Measurements from ENCODE around the gene EMP1.

EMP1 gene

DNA sequence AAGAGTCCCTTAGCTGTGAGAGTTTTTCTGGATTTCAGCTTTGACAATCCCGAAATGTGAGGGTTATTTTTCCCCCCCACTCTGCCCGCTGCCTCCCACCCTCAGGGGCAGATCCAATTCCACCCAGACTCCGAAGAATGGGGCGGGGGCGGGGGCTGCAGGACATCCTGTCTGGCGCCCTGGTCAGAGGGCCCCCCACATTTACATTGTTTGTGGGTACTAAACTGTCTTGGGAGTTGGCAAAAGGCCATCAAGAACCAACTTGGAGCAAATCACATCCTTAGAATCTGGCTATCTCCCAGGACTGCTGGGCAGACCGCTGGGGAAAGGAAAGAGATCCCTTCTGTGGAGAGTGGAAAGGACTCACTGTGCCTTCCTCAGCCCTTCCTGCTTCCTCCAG, 2.4 kb downstream of the EMP1 start:
- DNase-seq, result no peak

DNA sequence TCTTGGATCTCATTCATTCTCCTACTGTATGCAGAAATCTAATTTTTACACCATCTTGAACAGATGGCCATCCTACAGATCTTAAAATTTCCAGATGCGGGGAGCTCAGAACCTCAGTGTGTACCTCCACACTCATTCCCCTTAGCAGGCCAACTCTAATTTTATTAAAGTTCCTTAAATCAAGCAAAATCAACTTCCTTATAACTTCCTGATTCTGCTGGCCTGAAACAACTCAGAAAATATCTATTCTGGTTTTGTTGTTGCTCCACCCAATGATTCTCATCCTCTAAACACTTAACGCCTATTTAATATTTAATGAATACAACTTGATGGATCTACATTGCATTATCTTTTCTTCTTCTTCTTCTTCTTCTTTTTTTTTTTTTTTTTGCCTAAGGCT, 3.1 kb downstream of the EMP1 start:
- peaks cover 93% of the 10 kb centered on the region for H3K4me1 Mint-ChIP-seq
- no peaks in the 10 kb centered on the region for H3K36me3 Mint-ChIP-seq (ENCODE audit: low read depth)
- H3K4me3 Mint-ChIP-seq, result no peak overlapping the region
- H3K27me3 Mint-ChIP-seq (ENCODE audit: low read depth, poor library complexity), result peaks cover 3% of the 10 kb centered on the region
- H3K9me3 Mint-ChIP-seq, result no peaks in the 10 kb centered on the region
- no peak for DNase-seq
- peak overlapping the region; percentile 40 for H3K27ac Mint-ChIP-seq
- TF ChIP-seq, protein P1, sequence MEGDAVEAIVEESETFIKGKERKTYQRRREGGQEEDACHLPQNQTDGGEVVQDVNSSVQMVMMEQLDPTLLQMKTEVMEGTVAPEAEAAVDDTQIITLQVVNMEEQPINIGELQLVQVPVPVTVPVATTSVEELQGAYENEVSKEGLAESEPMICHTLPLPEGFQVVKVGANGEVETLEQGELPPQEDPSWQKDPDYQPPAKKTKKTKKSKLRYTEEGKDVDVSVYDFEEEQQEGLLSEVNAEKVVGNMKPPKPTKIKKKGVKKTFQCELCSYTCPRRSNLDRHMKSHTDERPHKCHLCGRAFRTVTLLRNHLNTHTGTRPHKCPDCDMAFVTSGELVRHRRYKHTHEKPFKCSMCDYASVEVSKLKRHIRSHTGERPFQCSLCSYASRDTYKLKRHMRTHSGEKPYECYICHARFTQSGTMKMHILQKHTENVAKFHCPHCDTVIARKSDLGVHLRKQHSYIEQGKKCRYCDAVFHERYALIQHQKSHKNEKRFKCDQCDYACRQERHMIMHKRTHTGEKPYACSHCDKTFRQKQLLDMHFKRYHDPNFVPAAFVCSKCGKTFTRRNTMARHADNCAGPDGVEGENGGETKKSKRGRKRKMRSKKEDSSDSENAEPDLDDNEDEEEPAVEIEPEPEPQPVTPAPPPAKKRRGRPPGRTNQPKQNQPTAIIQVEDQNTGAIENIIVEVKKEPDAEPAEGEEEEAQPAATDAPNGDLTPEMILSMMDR (IDR thresholded peaks at IDR 0.05), result no peak

More for the DNA sequence above, 2.4 kb downstream of the EMP1 start:
- Mint-ChIP-seq H3K4me1 (peaks cover 93% of the 10 kb centered on the region), H3K27ac (no peak overlapping the region), H3K4me3 (no peak overlapping the region), H3K27me3 (ENCODE audit: low read depth, poor library complexity) (peaks cover 3% of the 10 kb centered on the region), H3K36me3 (ENCODE audit: low read depth) (no peaks in the 10 kb centered on the region), H3K9me3 (no peaks in the 10 kb centered on the region)
- TF ChIP-seq, protein P1 (IDR thresholded peaks at IDR 0.05), result no peak

DNA sequence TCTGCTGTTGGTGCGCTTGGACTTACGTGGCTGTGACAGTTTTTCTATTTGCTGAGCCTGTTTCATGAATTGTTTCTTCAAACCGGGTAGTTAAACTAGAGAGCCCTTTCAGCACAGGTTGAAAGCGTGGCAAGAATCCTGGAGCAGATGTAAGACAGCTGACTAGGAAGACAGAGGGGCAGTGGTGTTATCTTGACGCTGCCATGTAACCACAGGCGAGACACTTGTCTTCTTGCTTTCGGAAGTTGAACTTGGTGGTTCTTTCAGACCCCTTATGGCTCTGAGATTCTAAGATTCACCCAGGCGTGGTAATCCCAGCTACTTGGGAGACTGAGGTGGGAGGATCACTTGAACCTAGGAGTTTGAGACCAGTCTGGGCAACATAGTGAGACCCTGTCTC, 4.3 kb downstream of the EMP1 start:
- Mint-ChIP-seq H3K27me3 (ENCODE audit: low read depth, poor library complexity) (peaks cover 3% of the 10 kb centered on the region), H3K4me1 (peaks cover 92% of the 10 kb centered on the region), H3K27ac (no peak overlapping the region), H3K36me3 (ENCODE audit: low read depth) (no peaks in the 10 kb centered on the region), H3K4me3 (no peak overlapping the region), H3K9me3 (no peaks in the 10 kb centered on the region)
- no peak for DNase-seq
- TF ChIP-seq, protein P1 (IDR thresholded peaks at IDR 0.05), result no peak

DNA sequence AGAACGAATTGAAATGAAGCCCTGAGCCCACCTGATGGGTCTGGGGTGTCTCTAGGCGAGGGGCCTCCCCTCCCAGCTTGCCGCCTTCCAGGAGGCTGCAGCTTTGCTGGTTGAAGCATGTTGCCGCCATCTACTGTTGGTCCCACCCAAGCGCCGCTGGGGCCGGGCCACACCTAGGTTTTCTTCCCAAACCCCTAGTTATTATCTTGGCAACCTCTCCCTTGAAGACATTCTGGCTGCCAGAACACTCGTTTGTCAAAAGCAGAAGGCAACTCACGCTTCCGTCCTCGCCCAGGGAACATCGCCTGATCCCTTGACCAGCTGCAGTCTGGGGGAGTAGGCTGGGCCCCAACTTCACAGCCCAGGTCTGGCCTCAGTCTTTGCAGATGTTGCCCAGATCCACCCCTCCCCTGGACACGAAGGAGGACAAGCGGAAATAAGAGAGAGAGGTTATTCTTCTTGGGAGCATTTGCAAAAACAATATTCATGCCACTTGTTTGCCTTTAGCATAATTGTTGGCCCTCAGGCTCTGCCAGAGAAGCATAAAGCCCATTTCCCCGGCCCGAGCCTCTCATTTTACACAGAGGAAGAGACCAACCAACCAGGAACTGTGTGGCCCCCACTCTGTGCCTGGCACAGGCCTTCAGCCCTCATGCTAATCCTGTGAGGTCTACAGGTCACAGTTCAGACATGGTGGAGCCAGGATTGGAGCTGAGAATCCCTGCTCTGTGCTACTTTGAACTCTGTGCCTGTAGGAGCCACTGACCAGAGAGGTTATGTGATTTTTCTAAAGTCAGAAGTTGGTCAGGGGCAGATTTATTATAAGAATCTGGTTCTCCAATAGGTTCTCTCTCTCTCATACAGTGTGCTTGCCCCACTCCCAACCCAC, 6.8 kb downstream of the EMP1 start:
- Mint-ChIP-seq H3K9me3 (no peaks in the 10 kb centered on the region), H3K4me3 (no peak overlapping the region), H3K27me3 (ENCODE audit: low read depth, poor library complexity) (peaks cover 3% of the 10 kb centered on the region), H3K36me3 (ENCODE audit: low read depth) (no peaks in the 10 kb centered on the region), H3K4me1 (peaks cover 90% of the 10 kb centered on the region), H3K27ac (no peak overlapping the region)
- no peak for DNase-seq
- TF ChIP-seq, protein P1 (IDR thresholded peaks at IDR 0.05), result no peak

DNA sequence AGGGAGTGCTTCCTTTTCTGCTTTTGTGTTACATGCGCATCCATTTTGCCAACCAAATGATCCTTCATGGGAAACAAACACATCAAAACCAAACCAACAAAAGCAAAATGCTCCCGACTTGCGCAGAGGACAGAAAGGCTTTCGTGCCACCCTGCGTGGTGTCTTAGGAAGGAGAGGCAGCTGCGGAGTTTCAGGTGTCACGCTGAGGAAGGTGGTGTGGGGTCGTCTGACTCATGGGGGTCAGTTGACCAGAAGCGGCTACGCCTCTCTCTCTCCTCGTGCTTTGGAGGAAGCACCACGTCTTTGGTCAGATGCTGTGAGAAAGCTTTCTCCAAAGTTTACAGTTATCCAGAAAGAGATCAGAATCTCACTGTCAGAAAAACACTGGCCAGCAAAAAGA, 7.9 kb downstream of the EMP1 start:
- Mint-ChIP-seq H3K27ac (no peak overlapping the region), H3K27me3 (ENCODE audit: low read depth, poor library complexity) (peaks cover 3% of the 10 kb centered on the region), H3K36me3 (ENCODE audit: low read depth) (no peaks in the 10 kb centered on the region), H3K4me3 (peak overlapping the region; percentile 57), H3K9me3 (no peaks in the 10 kb centered on the region), H3K4me1 (peaks cover 90% of the 10 kb centered on the region)
- TF ChIP-seq, protein P1 (IDR thresholded peaks at IDR 0.05), result no peak
- no peak for DNase-seq
